DND-41 (cell line): Measurements from ENCODE around the gene PRR16.

ENCODE experiments used
- CTCF ChIP-seq: IDR thresholded peaks from 2 replicates; pipeline ENCODE4 v1.5.1; 2012; ENCODE audit warnings: borderline replicate concordance, low read length, moderate library complexity, mild to moderate bottlenecking; ENCODE audit not compliant: poor library complexity, severe bottlenecking; ENCODE audit errors: extremely low read depth
- EZH2 ChIP-seq: IDR thresholded peaks from 3 replicates; pipeline ENCODE4 v1.6.1; 2012; ENCODE audit warnings: borderline replicate concordance, low read depth, mild to moderate bottlenecking, moderate library complexity, low read length, inconsistent platforms; ENCODE audit not compliant: severe bottlenecking

GRCh38 chr5:120677481-120677880, 213.4 kb downstream of the PRR16 start:
- no peak for TF ChIP-seq CTCF
- no peak for TF ChIP-seq EZH2
